ENCODE results near the gene UBASH3A. TPM values are rescaled to one million over a fixed set of nuclear protein-coding genes. Genes with fewer than 3 reads are reported as not detected.

The UBASH3A gene
- total RNA-seq, 1 experiment from 2014 or later: not detected

DNA sequence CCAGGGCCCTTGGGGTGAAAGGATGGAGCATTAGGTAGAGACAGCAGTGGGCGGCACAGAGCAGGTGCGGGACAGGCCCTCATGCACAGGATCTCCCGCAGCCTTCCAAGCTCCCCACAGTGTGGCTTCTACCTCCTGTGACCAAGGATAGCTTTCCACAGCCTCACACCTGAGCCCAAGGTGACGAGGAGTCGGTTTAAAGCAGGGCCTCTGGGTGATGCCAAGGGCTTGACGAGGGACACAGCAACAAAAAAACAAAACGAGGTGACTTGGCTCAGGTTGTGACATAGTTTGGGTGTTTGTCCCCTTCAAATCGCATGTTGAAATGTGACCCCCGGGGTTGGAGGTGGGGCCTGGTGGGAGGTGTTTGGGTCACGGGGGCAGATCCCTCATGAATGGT is 77.0 kb downstream of the UBASH3A start:
- no peak for DNase-seq (ENCODE audit: extremely low read depth, low read depth)

GRCh38 chr21:42481169-42481568 is 77.5 kb downstream of the UBASH3A start:
- no peak for DNase-seq (ENCODE audit: extremely low read depth, low read depth)

GRCh38 chr21:42484966-42485365 is 81.3 kb downstream of the UBASH3A start:
- DNase-seq (ENCODE audit: extremely low read depth, low read depth): no peak

DNA sequence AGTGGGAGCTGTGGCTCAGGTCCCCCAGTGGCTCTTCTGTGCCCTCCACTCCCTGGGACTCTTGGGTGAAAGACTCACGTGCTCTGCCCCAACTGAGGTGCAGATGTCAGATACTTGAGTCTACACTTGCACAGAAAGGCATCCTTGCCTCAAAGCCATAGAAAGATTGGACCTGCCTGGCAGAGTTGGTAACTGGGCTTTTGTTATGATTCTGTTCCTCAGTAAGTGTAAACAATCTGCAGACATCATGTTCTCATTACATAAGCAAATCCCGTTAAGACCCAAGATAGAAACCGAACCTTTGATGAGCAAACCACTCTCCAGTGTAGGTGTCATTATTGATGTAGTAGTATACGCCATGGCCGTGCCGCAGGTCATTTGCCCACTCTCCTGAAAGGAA is 82.4 kb downstream of the UBASH3A start:
- DNase-seq (ENCODE audit: extremely low read depth, low read depth): no peak

- no peak for DNase-seq (ENCODE audit: extremely low read depth, low read depth)
Measured at GRCh38 chr21:42486531-42486930, 82.8 kb downstream of the UBASH3A start.

DNA sequence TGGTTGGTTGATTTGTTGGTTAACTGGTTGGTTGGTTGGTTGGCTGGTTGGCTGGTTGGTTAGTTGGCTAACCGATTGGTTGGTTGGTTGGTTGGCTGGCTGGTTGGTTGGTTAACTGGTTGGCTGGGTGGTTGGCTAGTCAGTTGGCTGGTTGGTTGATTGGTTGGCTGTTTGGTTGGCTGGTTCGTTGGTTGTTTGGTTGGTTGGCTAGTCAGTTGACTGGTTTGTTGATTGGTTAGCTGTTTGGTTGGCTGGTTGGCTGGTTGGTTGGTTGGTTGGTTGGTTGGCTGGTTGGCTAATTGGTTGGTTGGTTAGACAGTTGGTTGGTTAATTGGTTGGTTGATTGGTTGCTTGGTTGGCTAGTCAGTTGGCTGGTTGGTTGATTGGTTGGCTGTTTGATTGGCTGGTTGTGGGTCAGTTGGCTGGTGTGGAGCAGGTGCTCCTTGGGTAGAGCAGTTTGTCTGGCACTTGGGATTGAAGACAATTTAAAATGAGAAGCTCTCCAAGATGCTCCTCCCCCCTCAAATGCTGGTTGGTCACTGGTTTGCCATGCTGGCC is 85.4 kb downstream of the UBASH3A start:
- no peak for DNase-seq (ENCODE audit: extremely low read depth, low read depth)

- DNase-seq (ENCODE audit: extremely low read depth, low read depth): no peak
Measured at GRCh38 chr21:42489991-42490390, 86.3 kb downstream of the UBASH3A start.

DNA sequence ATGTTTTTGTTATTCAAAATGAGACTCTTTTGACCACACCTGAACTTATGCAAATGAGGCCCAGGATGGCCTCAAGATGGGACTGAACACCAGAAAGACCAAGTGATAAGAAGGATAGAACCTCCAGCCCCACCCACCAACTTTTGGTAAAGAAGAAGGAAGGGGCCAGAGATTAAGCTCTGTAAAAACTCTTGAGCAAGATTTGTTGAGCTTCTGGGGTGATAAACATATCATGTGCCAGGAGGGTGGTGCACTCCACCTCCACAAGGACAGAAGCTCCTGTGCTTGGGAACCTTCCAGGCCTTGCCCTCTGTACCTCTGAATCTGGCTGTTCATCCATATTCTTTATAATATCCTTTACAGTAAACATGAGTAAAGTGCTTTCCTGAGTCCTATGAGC is 87.0 kb downstream of the UBASH3A start:
- DNase-seq (ENCODE audit: extremely low read depth, low read depth): no peak

- DNase-seq (ENCODE audit: extremely low read depth, low read depth): no peak
Measured at GRCh38 chr21:42491328-42491727, 87.6 kb downstream of the UBASH3A start.

DNA sequence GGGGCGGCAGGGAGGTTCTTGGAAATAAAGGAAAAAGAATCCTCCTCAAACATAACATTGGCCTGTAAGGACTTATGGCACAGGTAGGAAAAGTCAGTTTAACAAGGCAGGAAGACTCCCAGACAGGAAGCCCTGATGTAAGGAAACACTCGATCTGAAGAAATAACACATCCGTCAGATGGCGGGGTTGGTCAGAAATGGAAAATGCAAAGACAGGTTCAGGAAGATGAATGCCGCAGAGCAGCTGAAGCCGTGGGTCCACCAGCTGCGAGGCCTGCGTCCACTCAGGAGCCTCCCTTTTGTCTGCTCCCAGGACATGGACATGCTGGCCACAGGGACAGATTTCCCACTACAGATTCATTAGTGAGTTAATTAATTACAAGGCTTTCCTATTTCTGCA is 88.5 kb downstream of the UBASH3A start:
- no peak for DNase-seq (ENCODE audit: extremely low read depth, low read depth)

- DNase-seq (ENCODE audit: extremely low read depth, low read depth): no peak
Measured at GRCh38 chr21:42493109-42494060, 89.7 kb downstream of the UBASH3A start.

DNA sequence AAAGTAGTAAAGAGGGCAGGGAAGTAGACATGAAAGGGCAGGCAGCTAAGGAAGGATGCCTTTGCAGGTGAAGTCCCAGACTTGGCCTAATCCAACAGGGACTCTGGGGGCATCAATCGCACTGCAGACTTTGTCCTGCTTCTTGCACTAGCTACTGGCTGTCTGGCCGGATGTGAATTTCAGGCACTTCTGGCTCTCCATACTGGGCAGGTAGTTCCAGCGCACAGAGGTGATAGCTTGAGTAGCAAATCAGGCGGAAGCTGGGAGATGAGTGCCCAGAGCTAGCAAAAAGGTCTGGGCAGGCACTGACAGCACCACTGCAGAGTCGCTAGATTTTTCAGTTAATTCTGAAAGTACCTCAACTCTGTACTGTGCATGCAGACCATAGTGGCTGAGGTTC is 91.3 kb downstream of the UBASH3A start:
- DNase-seq (ENCODE audit: extremely low read depth, low read depth): no peak

- no peak for DNase-seq (ENCODE audit: extremely low read depth, low read depth)
Measured at GRCh38 chr21:42495765-42496119, 92.0 kb downstream of the UBASH3A start.

DNA sequence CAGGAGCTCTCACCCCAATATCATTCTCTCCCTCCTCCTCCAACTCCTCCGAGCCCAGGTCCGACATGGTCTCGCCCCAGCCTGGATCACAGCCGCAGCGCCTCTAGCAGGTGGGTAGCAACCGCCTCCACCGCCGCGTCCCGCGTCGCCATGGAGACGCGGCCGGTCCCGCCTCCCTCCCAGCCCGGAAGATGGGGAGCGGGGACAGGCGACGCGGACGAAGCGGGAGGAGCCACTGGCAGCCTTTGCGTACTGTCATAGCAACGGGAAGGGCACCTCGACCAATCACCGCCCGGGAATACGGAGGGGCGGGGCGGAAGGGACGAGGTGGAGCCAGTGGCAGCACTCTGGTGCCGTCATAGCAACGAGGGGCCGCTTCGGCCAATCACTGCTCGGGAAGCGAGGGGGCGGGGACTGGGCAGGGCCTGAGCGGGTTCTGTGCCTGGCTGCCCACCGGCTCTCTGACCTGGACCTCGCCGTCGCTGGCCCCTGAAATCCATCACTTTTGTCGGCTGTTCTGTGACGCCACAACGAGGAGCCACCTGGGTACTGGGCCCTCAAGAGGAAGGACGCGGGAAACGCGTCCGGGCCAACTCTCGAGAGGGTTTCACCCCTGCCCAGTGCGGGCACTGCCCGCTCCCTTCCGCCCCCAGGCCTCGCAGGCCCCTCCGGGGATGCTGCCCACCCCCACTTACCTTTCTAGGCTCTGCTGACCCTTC is 92.6 kb downstream of the UBASH3A start, which contains the start of gene RSPH1:
Gene RSPH1 (minus strand): TSS at position 105 of the 719 bp plus-strand sequence. CDS start 38 bp downstream, at position 67.
- peak; percentile 97 for DNase-seq (ENCODE audit: extremely low read depth, low read depth)

DNA sequence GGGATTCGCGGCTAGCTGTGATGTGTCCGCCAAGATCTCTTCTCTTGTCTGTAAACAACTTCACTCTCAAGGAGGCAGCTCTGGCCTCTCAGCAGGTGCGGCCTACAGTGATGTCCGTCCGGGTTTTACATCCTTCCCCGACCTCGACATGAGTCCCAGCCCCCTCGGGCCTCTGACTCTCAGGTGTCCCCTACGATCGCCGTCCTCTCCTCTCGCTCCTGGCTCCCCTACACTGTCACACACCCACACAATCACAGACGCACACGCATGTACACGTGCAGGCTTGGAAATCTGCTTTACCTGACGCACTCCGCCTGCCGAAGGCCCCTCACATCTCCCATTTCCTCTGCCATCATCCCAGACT is 93.1 kb downstream of the UBASH3A start:
- no peak for DNase-seq (ENCODE audit: extremely low read depth, low read depth)

Small RNAs within 50 kb of the gene (small RNA-seq; reads per million reads assigned to genes)
- gene RNU6-1149P: 0 reads per million in 2 experiments

Other genes with a start within 250 kb of the UBASH3A start
- 19.9 and 20.3 TPM in 2 replicates for gene ABCG1, start 184.8 kb upstream of the UBASH3A start, total RNA-seq (2014; rRNA removed; shearing (Covaris generic))
- not detected in 2 replicates for gene TFF3, start 88.5 kb upstream of the UBASH3A start, total RNA-seq (2014; rRNA removed; shearing (Covaris generic))
- gene TFF2, start 52.9 kb upstream of the UBASH3A start, total RNA-seq (2014; rRNA removed; shearing (Covaris generic)): not detected in 2 replicates
- not detected in 2 replicates for gene TFF1, start 37.4 kb upstream of the UBASH3A start, total RNA-seq (2014; rRNA removed; shearing (Covaris generic))
- 0.05 and 0.17 TPM in 2 replicates for gene TMPRSS3, start 7.8 kb upstream of the UBASH3A start, total RNA-seq (2014; rRNA removed; shearing (Covaris generic))
- 0.02 TPM in 1 of 2 replicates, not detected in the other for gene RSPH1, start 92.3 kb downstream of the UBASH3A start, total RNA-seq (2014; rRNA removed; shearing (Covaris generic))
- 8.9 and 10.8 TPM in 2 replicates for gene SLC37A1, start 110.0 kb downstream of the UBASH3A start, total RNA-seq (2014; rRNA removed; shearing (Covaris generic))
- gene PDE9A, start 249.7 kb downstream of the UBASH3A start, total RNA-seq (2014; rRNA removed; shearing (Covaris generic)): 5.2 and 5.3 TPM in 2 replicates